ENCODE data around the gene MRPL33. TPM values are rescaled to one million over a fixed set of nuclear protein-coding genes. Genes with fewer than 3 reads are reported as not detected.

The MRPL33 gene
- total RNA-seq, 1 donor from 2014 or later = 56.4 TPM

DNA sequence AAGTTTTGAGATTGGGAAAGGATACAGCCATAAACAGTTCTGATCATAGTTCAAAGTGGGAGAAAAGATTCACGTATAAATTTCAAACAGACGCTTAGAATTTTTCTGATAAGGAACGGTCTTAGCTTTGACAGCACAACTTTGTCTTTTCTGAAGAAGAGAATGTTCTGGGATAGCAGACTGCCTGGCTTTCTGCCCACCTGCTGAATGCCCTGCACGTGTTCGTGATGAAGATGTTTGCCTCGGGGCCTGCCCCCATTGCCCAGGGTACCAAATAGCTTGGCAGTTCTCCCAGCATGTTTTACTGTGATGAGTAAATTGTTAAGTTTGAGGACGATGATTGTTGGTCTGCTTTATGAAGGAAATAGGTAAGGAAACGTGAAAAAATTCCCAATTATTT, 4.6 kb downstream of the MRPL33 start:
- peak in 1 of 2 donors; percentile 65 for DNase-seq (ENCODE audit: low read depth in 2 of 2)

DNA sequence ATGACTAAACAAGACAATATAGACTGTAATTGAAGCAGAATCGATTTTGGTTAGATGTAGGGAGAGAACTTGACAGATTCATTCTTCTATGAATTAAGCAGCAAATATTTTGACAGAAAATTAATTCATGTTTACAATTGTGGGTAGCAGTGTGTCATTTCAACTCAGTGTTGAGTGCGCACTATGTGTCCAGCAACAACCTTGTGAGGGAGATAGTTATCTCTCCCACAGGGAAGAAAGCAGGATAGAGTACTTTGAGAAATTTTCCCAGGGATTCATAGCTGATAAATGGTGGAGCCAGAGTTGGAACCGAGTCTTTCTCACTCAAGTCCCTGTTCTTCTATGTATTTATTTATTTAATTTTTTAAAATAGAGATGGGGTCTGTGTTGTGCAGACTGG, 5.2 kb downstream of the MRPL33 start:
- no peak for DNase-seq (ENCODE audit: low read depth in 2 of 2)

DNA sequence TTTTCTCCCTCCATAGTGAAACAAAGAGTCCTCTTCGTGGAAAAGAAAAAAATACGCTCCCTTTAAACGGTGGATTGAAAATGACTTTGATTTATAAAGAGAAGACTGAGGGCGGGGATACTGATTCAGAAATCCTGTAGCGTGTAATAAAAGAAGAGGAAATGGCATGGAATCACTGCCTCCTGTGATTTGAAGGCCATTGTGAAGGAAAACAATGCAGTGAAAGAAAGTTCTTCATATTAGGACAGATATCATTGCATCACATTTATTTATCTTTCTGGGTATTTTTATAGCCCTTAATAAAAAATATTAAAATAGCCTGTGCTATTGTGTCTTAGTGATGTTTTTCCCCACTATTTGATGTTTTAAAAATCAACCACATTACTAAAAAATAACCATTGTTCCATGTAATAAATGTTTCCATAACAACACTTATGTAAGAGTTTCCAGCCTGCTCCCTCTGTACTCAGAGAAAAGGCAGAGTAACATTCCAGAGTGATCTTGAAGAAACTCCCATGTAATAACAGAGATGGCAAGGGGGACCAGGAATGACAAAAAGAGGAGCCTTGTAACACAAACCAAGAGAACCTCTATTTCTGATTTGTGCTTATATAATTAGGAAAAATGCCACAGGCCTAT, 8.0 kb downstream of the MRPL33 start:
- peak; percentile 76 to 95 for DNase-seq (ENCODE audit: low read depth in 2 of 2)

DNA sequence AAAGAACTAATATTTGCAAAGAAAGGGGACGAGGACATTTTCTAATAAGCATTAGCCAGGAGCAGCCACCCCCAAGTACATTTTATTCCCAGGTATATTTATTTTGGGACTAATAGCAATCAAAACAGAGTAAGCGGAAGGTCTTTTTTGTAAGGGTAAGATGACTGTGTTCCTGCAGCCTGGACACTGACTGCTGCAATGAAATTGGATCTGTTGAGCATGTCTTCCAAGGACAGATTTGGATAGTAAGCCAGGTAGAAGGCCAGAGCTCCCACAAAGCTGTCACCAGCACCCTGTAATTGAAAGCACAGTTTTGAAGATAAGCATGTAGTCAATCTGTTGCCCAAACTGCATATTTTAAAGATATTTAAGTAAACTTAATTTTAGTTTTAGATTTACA, 10.0 kb downstream of the MRPL33 start:
- no peak for DNase-seq (ENCODE audit: low read depth in 2 of 2)

DNA sequence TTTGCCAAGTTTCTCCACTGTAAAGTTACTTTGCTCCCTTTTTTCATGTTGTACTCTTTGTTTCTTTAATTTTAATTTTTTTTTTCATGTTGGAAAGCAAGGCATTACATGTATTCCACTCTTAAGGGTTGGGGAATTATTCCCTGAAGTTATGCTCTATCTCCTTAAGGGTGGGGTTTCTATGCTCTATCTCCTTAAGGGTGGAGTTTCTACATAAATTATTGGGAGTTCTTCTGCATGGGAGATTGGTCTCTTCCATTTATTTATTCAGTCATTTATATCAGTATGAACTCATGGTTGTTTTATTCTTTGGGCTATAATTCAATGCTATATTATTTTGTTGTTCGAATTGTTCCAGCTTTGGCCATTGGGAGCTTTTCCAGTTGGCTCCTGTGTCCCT, 11.2 kb downstream of the MRPL33 start:
- DNase-seq (ENCODE audit: low read depth in 2 of 2) = no peak

DNA sequence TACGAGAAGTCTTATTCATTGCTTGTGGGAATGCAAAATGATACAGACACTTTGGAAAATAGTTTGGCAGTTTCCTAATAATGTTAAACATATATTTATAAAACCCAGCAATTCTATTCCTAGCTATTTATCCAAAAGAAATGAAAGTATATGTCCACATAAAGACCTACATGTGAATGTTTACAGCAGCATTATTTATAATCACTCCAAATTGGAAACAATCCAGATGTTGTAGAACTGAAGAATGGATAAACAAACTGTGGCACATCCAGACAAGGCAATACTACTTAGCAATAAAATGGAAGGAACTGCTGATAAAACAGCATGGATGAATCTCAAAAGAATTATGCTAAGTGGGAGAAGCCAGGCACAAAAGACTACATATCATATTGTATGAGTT, 19.3 kb downstream of the MRPL33 start:
- no peak for DNase-seq (ENCODE audit: low read depth in 2 of 2)

DNA sequence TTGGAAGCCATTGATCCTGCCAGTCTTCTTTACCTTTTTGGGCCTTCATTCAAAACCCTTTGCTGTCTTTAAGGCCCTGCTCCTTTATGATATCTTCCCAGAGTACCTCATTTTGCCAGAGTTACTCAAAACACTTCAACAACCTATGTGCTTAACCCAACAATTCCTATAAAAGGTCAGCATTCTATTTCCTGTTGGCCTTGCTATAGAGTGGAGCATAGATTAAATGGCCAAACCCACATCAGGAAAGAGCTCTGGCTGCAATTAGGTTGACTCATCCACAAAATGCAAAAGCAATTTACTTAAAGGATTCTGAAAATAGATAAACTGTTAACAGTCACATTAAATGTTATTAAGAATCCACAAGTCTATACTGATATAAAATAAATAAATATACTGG, 21.2 kb downstream of the MRPL33 start:
- DNase-seq (ENCODE audit: low read depth in 2 of 2) = peak in 1 of 2 donors; percentile 49

DNA sequence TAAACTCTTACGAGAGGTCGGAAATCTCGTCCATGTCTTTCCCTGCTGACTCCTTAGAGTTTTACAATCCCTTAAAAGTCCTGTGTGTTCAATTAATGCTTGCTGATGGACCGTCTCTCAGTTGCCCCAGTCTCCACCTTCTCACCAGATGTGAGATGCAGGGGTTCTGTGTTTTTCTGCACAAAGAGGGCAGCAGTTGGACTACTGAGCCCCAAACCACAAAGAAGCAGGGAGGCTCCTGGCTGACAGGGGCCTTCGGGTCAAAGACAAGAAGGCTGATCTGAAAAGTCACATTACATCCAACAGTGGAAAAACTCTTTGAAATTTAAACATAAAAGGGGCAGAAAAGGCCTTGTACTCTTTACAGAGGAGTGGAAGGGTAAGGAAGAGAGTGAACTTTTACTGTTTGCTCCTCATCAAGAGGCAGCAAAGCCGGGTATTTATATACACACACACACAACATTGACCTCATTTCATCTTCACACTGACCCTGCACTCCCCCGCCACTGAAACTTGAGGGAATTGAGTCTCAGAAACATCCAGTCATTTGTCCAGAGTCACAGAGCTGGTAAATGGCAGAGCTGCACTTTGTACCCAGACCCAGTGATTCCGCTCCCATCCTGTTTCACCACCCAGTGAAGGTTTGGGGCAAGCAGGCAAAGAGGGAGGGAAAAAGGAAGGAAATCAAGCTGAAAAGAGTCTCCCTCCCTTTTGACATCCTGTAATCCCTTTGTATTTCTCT, 23.7 kb downstream of the MRPL33 start:
- DNase-seq (ENCODE audit: low read depth in 2 of 2) = no peak

DNA sequence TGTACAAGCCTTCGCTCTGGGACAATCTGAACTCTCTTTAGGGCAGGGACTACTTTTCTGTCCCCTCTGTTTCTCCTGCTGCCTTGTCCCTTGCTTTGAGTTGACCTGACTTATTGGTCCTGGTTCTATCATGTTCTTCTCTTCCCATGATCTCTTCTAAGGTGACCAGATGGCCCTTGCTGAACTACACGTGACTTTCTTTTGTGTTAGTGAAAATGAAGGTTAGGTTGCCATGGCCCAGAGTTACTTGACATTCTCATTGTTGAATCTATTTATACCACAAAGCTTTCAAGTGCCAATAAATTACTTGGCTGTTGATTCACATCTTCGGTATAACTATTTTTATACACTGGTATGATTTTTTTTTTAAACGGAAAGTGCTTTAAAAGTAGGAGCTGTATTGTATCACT, 24.4 kb downstream of the MRPL33 start:
- DNase-seq (ENCODE audit: low read depth in 2 of 2) = peak in 1 of 2 donors; percentile 87

DNA sequence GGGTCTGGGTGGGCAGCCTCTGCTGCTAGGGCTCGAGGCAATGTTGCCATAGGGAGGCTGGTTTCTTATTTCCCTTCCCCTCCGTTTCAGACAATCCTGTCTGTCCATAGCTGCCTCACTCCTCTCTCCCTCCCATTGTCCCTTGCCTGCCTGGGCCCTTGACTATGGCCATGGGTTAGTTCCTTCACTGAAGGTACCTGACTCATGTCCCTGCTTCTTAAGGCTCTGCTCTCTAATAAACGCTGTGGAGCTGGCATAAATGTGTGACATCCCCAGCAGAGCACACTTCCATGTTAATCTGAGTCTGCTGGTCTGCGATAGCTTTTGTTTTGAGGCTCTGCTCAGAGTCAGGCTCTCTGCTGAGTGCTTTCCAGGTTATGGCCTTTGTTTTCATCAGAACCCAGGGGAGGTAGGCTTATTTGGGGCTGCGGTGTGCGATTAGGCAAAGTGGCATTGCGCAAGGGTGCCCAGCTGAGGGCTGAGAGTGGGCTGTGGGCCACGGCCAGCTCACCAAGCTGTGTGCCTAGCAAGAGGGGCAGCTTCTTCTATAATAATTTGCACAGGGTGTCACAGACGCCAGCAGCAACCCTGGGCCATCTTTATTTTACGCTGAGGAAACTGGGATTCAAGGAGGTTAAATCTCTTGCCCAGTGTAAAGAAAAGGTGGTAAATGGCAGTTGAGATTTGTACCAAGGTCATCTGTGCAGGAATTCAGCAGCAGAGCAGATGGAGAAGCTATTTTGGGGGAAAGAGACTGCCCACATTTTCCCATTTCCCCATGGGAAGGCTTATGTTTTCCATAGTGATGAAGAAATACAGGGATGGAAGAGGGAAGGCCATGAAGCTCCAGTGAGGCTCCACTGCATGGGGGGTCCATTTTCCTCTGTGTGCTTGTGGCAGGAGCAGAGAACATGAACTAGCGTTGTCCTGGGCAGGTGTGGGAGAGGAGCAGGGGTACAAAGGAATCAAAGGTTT, 25.6 kb downstream of the MRPL33 start:
- no peak for DNase-seq (ENCODE audit: low read depth in 2 of 2)

DNA sequence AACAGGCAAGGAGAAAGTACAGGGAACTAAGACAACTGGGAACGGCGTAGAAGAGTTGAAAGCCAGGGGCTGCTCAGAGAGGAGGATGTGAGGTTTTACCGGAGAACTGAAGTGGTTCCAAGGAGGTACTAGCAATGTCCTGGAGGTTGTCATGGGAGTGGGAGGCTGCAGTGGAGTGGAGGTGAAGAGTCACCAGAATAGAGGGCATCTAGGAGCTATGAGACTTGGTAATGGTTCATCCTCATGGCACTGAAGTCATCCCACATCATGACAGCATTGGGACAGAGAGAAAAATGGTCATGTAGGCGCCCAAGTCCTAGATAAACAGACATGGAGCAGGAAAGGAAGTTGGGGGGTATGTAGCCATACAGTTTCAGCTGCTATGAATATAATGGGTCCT, 26.3 kb downstream of the MRPL33 start:
- DNase-seq (ENCODE audit: low read depth in 2 of 2) = no peak

DNA sequence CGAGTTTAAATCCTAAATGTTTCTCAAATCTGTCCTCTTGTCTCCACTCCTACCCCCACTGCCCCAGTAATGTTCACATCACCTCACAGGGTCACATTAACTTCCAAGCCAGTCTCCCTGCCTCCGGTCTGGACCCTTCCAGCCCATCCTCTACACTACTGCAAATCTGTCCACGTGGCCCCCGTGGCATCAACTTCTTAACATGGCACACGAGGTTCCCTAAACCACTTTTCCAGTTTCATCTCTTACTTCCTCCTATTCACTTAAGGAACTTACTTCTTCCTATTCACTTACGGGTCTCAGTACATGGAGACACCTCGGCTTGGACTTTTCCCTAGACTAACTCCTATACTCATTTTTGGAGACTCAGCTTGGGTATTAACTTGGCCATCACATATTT, 27.0 kb downstream of the MRPL33 start:
- DNase-seq (ENCODE audit: low read depth in 2 of 2) = no peak

DNA sequence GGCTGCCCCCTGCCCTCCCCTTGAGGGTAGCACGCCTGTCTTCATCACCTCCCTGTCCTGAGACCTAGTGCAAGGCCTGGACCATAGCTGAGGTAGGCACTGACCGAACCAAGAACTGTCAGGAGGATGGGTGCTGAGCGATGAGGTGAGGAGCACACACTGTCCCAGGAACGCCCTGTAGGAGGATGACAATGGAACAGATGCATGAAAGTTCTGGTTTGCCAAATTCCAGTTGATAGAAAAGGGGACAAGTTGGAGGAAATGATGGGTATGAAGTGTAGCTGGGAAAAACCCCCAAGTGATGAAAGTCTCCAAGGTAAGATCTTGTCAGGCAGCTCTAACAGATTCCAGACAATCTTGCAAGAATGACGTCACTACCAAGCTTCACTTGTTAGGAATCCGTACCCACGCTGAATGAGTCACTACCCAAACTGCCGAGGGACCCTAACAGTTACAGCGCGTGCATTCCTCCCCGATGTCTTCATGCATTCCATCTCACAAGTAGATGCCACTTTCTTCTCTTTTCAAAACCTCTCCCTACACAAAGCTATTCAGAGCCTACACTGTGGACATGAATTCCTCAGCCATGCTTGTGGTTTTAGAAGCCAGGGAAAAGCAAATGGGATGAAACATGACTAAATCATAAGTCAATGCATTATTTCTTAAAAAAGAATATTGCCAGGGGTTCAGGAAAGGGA, 27.6 kb downstream of the MRPL33 start:
- DNase-seq (ENCODE audit: low read depth in 2 of 2) = peak in 1 of 2 donors; percentile 89

DNA sequence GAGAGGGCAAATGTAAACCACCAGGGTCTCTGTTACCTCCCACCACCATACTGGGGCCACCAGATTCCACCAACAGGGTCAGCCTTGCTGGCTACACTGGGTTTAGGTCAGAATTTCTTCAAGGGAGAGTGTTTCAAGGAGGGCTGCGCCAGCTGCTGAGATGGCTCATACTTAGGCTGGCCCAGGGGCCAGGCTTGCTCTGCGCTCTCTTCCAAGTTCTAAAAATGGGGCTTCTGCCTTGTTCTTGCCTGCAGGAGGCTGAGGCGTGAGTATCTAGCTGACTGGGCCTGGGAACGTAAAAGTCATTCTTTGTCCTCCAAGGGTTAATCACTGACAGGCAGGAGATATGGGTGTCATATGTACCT, 28.1 kb downstream of the MRPL33 start:
- DNase-seq (ENCODE audit: low read depth in 2 of 2) = no peak

DNA sequence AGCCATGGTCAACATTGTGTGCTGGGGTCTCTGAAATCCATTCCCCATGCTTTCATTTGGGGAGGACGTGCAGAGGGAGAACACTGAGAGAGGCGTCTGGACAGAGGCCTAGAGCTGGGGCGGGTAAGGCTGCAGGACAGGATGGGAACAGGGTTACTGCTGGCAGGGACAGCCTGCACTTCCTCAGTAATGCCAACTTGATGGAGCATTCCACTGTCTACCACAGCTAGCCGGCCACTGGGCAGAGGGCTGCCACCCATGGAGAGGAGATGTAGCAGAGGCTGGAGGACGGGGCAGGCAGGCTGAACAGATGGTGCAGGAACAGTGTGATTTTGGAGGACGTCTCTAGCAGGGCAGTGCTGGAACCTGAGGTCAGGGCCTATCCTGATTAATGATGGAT, 29.3 kb downstream of the MRPL33 start:
- no peak for DNase-seq (ENCODE audit: low read depth in 2 of 2)

DNA sequence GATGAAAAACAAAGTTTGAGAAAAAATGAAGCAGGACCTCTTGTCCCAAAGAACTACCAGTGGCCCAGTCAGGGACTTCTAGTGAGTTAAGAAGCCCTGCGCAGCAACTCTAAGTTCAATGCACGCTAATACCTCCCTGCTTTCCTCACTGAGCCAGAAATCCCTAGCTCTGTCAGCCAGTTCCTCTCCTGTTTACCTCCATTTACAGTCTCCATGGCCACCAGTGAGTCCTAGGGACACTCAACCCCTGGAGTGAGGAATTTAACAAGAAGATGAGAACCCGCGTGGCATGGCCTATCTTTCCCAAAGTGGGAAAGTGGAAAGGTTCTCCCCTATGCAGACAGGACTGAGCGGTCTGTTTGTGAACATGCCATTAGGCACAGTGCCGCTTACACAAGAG, 31.0 kb downstream of the MRPL33 start:
- no peak for DNase-seq (ENCODE audit: low read depth in 2 of 2)

DNA sequence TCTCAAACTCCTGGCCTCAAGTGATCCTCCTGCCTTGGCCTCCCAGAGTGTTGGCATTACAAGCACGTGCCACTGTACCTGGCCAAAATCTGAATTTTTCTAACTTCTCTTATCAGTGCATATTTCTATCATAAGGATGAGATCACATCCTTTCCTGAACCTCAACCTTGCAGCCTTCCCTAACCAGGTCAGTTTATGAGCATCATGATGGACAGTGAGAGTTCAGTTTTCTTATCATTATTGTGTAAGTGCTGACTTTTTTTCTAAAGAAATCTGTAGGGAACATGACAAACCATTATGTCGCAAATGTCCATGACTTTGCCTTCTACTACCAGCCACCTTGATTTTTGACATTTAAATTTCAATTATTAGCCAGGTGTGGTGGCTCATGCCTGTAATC, 31.5 kb downstream of the MRPL33 start:
- no peak for DNase-seq (ENCODE audit: low read depth in 2 of 2)

DNA sequence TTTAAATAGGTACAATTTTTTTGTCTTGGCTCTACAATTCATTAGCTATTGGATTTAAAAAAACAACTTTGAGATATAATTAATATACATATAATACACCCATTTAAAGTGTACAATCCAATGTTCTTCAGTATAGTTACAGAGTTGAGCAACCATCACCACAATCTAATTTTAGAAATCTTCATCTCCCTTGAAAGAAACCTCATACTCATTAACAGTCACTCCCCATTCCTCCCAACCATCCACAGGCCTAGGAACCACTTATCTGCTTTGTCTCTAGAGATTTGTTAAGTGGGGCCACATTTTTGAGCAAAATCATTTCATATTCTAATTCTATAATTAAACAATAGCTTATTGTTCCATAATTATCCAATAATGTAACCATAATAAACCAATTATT, 32.6 kb downstream of the MRPL33 start:
- no peak for DNase-seq (ENCODE audit: low read depth in 2 of 2)

DNA sequence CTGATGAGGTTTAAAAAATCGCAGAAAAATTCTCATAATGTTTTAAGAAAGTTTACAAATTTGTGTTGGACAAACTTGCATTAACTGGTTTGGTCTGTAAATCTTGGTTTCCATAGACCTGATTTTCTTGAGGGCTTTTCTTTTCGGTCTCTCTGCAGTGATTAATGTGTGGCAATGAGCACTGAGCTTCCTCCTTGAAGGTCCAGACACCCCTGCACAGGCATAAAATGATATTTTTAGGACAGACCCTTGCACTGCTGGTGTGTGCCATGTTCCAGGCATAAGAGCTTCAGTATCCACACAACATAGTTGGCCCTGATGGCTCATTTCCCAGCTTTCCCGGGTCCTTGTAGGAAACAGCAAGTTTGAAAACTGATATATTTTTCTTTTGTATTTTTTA, 33.7 kb downstream of the MRPL33 start:
- DNase-seq (ENCODE audit: low read depth in 2 of 2) = no peak

DNA sequence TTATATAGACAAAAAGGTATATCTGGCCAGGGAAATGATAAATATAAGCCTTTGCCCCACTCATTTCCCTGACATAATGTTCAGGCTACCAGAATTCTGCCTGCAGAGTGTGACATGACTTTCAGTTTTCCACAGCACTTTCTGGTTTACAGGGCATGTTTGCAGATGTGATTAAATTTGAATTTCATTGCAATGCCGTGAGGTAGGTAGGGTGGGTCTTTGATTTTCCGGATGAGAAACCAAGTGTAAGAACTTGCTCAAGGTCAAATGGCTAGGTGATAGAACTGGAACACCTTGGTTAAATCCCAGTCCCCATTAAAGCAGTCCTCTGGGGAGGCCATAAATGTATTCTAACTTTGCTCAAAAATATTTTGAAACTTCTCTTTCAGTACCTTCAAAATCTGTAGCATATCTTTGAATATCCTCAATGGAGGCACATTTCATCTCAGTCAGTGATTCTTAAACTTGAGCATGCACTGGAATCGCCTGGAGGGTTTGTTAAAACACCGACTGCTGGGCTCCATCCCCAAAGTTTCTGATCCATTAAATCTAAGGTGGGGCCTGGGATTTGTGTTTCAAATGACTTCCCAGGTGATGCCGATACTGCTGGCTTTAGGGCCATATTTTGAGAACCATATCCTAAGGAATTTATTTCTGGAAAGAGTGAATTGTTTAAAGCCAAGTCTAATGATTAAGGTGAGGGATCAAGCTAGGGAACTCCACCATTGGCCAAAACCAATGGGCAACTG, 35.0 kb downstream of the MRPL33 start:
- no peak for DNase-seq (ENCODE audit: low read depth in 2 of 2)

DNA sequence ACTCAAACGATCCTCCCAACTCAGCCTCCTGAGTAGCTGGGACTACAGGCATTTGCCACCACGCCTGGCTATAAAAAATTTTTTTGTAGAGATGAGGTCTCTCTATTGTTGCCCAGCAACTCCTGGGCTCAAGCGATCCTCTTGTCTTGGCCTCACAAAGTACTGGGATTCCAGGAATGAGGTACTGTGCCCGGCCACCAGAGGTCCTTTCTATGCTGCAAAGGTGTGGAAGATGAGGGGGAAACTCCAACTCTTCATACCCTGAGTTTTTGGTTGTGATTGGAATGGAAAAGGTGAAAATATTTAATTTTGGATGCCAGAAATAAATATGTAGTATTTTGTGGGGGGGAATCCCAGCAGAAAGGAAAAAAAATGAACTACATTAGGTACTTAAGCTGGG, 36.0 kb downstream of the MRPL33 start:
- peak; percentile 22 to 60 for DNase-seq (ENCODE audit: low read depth in 2 of 2)

All from dermis microvascular lymphatic vessel endothelial cell (primary cell).